GM21381 (cell line): Measurements from ENCODE around the gene DUS2.
"Not testable (repeated sequence)": the region's sequence is repeated elsewhere in the genome, so short reads cannot be mapped to it uniquely, and the experiment has no call there.

ENCODE experiments used
- ATAC-seq: cut with Tn5 transposase; IDR thresholded peaks from one replicate; pipeline ENCODE4 v1.9.1; 2021; ENCODE audit warnings: mild to moderate bottlenecking, moderate library complexity; ENCODE audit not compliant: unreplicated experiment

DUS2 gene

GRCh38 chr16:68088130-68088972, 65.3 kb downstream of the DUS2 start:
- ATAC-seq, result no peak

GRCh38 chr16:68089067-68089466, 66.0 kb downstream of the DUS2 start:
- no peak for ATAC-seq

GRCh38 chr16:68090130-68090529, 67.0 kb downstream of the DUS2 start:
- no peak for ATAC-seq

GRCh38 chr16:68090533-68090932, 67.4 kb downstream of the DUS2 start:
- ATAC-seq, result no peak

GRCh38 chr16:68091380-68092261, 68.5 kb downstream of the DUS2 start:
- no peak for ATAC-seq

- ATAC-seq, result not testable (repeated sequence)
These were observed 69.2 kb downstream of the DUS2 start for GRCh38 chr16:68092275-68092674.

- no peak for ATAC-seq
These were observed 70.9 kb downstream of the DUS2 start for GRCh38 chr16:68093816-68094613.

GRCh38 chr16:68094614-68094934, 71.5 kb downstream of the DUS2 start:
- ATAC-seq, result no peak

GRCh38 chr16:68096491-68096890, 73.4 kb downstream of the DUS2 start:
- no peak for ATAC-seq

- no peak for ATAC-seq
These were observed 74.0 kb downstream of the DUS2 start for GRCh38 chr16:68097088-68097487.

- no peak for ATAC-seq
These were observed 74.8 kb downstream of the DUS2 start for GRCh38 chr16:68097895-68098294.

GRCh38 chr16:68100488-68100887, 77.4 kb downstream of the DUS2 start:
- no peak for ATAC-seq

- ATAC-seq, result no peak
These were observed 82.5 kb downstream of the DUS2 start for GRCh38 chr16:68105611-68106010.

- ATAC-seq, result not testable (repeated sequence)
These were observed 84.3 kb downstream of the DUS2 start for GRCh38 chr16:68107230-68107928.

- ATAC-seq, result not testable (repeated sequence)
These were observed 86.1 kb downstream of the DUS2 start for GRCh38 chr16:68109156-68109555.

GRCh38 chr16:68110611-68111010, 87.5 kb downstream of the DUS2 start:
- ATAC-seq, result not testable (repeated sequence)

GRCh38 chr16:68111379-68111778, 88.3 kb downstream of the DUS2 start:
- ATAC-seq, result no peak

- ATAC-seq, result no peak
These were observed 90.1 kb downstream of the DUS2 start for GRCh38 chr16:68113059-68113761.

- no peak for ATAC-seq
These were observed 90.7 kb downstream of the DUS2 start for GRCh38 chr16:68113765-68114240.

- not testable (repeated sequence) for ATAC-seq
These were observed 91.9 kb downstream of the DUS2 start for GRCh38 chr16:68114939-68115338.
